HuH-7 (cell line): ENCODE measurements around the gene VPS54.
"Not testable (repeated sequence)": the region's sequence is repeated elsewhere in the genome, so short reads cannot be mapped to it uniquely, and the experiment has no call there.

Experiments
- DNase-seq: peaks from one replicate; pipeline ENCODE4 v3.0.0; 2011; ENCODE audit warnings: low spot score

The VPS54 gene

DNA sequence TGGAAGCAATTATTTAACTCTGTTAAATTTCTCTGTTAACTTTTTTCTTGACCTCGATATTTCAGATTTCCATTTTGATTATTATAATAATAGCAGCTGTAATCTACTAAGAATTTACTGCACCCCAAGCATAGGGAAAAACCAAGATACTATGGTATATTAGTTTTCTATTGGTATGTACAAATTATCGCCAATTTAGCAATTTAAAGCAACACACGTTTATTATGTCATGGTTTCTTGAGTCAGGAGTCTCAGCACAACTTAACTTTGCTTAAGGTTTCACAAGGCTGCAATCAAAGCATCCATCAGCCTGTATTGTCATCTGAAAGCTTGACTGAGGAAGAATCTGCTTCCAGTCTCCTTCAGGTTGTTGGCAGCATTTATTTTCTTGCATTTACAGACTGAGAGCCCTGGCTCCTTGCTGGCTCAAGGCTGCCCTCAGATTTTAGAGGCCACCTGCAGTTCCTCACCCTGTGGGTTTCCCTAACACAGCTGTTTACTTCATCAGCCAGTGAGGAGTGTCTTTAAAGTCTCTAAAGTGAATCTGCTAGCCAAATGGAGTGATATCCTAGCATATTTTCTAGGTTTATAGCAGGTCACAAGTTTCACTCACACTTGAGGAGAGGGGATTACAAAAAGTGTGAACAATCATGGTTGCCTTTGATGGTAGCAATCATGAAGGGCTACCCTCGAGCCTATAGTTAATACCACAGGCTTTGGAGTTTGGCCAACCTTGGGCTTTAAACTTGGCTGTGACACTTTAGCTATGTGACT is 4.4 kb upstream of the VPS54 start:
- no peak for DNase-seq

DNA sequence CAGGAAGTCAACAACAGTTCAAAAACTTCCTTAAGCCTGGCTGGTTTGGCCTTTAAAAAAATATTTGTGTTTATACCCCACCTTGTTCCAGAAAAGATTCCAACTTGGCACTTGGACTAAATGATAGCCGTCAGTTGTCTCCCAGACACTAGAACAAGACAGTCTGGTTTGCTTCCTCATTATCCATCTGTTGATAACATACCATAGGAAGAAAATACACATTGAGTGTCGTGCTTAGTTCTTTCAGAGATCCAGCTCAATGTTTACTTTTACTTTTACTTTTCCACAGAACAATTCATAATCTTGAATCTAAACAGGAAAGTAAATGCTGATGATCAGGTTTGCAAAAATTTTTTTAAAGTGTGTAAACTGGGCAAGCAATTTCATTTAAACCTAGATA is 2.4 kb upstream of the VPS54 start:
- no peak for DNase-seq

DNA sequence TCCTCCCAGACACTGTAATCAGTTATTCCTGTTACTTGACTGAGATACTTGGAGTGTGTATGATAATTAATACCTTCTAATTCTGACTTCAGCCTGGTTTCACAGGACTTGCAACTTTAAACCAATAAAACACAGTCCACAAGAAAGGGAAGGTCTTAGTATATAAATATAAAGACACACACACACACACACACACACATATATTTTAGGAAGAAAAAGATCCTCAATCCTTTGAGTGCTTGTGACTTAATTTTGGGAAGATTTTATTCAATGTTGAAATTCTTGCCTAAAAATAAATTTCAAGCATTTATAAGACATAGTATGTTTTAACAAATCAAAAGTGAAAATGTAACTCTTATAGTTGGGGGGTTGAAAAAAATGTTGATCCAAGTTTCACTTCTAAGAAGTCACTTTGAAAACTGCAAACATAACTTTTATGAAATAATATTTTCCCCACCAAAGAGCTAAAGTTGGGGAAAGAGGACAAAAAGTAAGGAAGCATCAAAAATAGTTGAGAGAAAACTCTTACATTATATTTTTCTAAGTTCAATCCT is 824 bp upstream of the VPS54 start:
- DNase-seq = no peak

GRCh38 chr2:64018701-64019082 is 536 bp downstream of the VPS54 start:
- DNase-seq = peak; percentile 31

DNA sequence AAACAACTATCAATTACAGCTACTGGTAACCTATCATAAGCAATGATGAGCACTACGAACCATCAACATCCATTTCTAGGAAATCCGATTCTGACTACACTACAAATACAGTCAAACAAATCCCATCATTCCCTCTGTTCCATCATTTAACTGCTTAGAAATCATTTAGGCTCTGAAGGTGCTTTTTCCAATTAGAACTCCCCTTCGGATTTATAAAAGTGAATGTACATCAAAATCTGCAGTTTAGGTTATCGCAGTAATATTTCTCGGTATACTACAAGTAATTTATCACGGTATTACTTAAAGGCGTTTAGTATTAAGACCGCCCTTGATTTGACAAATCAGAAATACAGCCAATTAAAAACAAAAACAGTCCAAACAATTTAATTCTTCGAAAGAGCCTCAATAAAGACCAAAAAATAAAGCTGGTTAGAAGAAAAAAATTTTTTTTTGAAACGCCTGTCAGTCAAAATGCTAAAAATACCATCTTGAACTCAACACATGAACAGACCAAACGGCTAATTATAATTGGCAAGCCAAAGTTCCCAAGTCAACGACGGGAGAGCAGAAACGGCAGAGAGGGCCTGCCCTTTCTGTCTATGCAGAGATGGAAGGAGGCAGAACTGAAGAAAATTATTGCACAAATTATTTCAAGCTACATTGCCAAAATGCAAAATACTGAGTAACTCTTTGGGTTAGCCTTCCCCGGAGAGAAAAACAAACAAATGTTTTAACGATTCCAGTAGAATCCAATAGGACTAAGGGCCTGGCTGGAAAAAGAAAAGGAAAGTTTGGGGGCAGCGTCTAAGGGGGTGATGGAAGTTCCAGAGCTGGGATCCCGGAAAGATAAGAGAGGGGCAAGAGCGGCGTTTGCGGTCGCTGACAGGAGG is 1.2 kb downstream of the VPS54 start:
- no peak for DNase-seq

DNA sequence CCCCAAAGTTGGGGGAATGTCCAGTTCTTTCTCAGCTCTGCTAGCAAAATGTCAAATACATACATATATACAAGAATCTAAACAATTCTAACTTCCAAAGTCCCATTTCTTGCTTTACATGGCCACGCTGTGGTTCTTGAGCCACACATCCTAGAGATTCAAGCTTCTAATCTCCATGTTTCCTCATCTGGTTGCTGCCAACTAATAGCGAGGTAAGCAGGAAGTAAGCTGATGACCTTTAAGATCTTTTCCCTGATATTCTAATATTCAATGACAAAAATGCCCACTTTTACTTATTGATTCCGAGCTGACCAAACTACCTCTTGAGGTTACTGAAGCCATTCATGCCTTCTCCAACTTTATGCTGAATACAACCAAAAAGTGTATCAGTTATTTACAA is 3.3 kb downstream of the VPS54 start:
- DNase-seq = no peak

GRCh38 chr2:64015391-64015790 is 3.8 kb downstream of the VPS54 start:
- DNase-seq = no peak

- no peak for DNase-seq
These were observed 4.6 kb downstream of the VPS54 start for GRCh38 chr2:64014628-64015027.

GRCh38 chr2:64013053-64013452 is 6.2 kb downstream of the VPS54 start:
- DNase-seq = no peak

DNA sequence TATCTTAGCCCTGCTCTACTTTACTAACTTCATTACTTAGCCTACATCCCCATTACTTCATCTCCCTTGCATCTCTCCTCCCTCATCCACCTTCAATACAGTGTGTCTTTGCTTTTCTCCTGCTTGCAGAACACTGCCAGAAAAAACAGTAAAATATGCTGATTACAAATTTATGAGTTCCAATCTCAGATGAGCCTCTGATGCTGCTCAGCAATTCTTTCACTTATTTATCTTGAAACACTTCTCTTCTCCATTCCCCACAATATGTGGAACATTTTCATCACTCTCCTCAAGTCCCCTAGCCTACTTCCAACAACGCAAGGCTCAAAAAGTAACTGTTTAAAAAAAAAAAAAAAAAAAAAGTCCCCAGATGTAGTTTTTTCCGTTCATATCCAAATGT is 7.1 kb downstream of the VPS54 start:
- DNase-seq = no peak

- no peak for DNase-seq
These were observed 10.7 kb downstream of the VPS54 start for GRCh38 chr2:64008434-64009009.

DNA sequence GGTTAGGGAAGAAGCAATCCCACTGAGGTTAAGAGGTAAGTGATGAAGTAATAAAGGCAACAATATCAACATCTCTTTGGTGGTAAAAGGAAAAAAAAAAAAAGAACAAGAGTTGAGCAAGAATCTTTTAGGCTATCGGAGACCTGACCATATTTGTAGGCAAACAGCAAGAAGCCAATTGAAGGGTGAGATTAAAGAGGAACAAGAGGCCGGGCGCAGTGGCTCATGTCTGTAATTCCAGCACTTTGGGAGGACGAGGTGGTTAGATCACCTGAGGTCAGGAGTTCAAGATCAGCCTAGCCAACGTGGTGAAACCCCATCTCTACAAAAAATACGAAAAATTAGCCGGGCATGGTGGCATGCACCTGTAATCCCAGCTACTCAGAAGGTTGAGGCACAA is 11.3 kb downstream of the VPS54 start:
- no peak for DNase-seq

DNA sequence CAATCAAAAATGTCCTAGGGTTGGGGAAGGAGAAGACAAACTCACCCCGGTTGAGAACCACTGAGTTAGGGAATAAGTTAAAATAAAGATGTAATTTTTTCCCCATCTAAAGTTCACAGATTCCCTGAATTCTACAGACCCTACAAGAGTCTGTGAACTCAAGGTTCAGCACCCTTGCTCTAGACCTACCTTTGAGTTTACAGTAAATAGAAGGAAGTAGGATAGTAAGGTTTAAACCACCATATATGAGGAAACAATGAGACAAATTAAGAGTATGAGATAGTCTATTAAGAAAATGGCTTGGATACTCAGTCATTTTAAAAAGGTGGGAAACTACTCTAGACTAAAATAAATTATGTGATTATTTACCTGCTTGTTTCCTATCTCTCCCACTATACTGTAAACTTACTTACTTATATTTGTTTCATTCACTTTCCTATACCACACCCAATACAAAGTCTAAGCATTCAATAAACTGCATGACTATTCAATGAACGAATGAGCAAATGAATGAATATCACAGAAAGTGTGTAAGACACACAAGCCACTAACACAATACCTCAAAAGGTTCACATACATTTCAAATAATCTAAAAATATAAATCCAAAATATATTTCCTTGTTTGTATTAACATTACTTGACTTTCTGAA is 13.4 kb downstream of the VPS54 start:
- no peak for DNase-seq

- no peak for DNase-seq
These were observed 16.0 kb downstream of the VPS54 start for GRCh38 chr2:64003239-64003638.

- DNase-seq = no peak
These were observed 17.7 kb downstream of the VPS54 start for GRCh38 chr2:64001382-64002101.

GRCh38 chr2:64000630-64001381 is 18.4 kb downstream of the VPS54 start:
- no peak for DNase-seq

DNA sequence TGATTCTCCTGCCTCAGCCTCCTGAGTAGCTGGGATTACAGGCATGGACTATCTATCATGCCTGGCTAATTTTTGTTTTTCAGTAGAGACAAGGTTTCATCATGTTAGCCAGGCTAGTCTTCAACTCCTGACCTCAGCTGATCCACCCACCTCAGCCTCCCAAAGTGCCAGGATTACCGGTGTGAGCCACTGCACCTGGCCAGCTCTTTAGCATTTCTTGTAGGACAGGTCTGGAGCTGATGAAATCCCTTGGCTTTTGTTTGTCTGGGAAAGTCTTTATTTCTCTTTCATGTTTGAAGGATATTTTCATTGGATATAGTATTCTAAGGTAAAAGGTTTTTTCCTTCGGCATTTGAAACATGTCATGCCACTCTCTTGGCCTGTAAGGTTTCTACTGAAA is 20.2 kb downstream of the VPS54 start:
- DNase-seq = no peak

GRCh38 chr2:63996582-63997198 is 22.5 kb downstream of the VPS54 start:
- DNase-seq = not testable (repeated sequence)

DNA sequence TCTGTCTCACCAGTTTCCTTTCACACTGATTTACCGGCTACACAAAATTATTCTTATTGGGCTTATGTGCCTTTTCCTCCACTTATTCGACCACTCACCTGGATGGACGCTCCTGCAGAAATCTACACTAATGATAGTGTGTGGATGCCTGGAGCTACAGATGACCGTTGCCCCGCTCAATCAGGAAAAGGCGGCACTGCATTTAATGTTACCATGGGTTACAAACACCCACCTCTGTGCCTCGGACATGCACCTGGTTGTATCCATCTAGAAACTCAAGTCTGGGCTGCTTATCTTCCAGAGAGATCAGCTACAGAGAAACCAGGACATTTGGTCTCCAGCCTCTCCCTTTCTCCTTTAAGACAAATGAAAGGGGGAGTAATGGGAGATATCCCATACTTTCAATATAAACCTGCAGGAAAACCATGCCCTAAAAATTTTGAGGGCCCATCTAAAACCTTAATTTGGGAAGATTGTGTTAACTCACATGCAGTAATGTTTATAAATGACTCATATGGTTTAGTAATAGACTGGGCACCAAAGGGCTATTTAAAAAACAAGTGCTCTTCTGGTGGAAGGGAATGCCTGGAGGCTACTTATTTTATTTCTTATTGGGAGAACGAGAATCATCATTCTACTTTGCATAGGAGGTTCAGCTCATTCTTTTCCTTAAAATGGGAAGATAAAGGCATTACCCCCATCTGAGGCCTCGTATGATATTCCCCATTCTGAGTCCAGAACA is 24.7 kb downstream of the VPS54 start:
- DNase-seq = not testable (repeated sequence)

DNA sequence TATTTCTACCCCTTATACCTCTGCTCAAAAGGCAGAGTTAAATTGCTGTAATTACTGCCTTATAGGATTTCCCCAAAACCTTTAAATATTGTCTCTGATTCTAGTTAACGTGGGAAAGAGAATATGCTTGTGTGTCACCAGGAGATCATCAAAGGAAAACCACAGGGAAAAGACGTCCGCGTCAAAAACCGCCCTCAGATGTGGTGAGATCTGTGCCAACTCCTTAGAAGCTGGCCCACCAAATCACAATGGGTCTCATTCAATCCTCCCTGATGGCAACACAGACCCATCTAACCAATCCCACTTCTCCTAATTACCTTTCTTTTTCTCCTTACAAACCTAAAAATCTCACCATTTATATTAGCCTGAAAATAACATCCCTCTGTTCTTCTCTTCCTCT is 25.4 kb downstream of the VPS54 start:
- DNase-seq = no peak
